GM12878 (cell line): ENCODE data around the gene MCMBP. TPM values are rescaled to one million over a fixed set of nuclear protein-coding genes. Genes with fewer than 3 reads are reported as not detected.

Experiments used
- ATAC-seq: fragments of 200-7000 bp; cut with Tn5 transposase; 3 replicates; pipeline ENCODE4 v1.9.1; 2020; ENCODE audit warnings: mild to moderate bottlenecking, moderate library complexity
- BruUV-seq: library from RNA; stranded (reverse); fragments of 400-500 nt; replicated peaks from 2 replicates; lab custom pipeline; 2021; lab: Mats Ljungman, UMichigan
- CTCF ChIA-PET: fragments of 300-600 bp; sonication (Branson Sonifier 250); formaldehyde crosslinking; extraction: SDS; loops from one replicate; lab custom pipeline; 2021; ENCODE audit warnings: inconsistent platforms; lab: Yijun Ruan, JAX
- POLR2A ChIA-PET: fragments of 350-600 bp; formaldehyde crosslinking; extraction: SDS; loops from one replicate; lab custom pipeline; 2021; ENCODE audit warnings: inconsistent platforms; lab: Charles Lee
- RAD21 ChIA-PET: fragments of 300-600 bp; sonication (Branson Sonifier 250); formaldehyde crosslinking; loops from one replicate; lab custom pipeline; 2023; ENCODE audit warnings: antibody characterized with exemption; ENCODE audit not compliant: unreplicated experiment; lab: Charles Lee
- SMC1A ChIA-PET: fragments of 300-600 bp; sonication (Branson Sonifier 250); formaldehyde crosslinking; loops from one replicate; lab custom pipeline; 2023; ENCODE audit not compliant: unreplicated experiment, uncharacterized antibody; lab: Charles Lee
- DNase-seq: peaks from one replicate; pipeline ENCODE4 v3.0.0-alpha.2; 2011; ENCODE audit warnings: low read depth, low spot score
- FAIRE-seq: peaks from 3 replicates; lab custom pipeline; 2011; peaks lifted over from hg19 to GRCh38; lab: Jason Lieb, UNC
- H2AFZ ChIP-seq: 2 replicates; pipeline ENCODE4 v1.6.0; 2011; ENCODE audit warnings: low read depth, low read length, control low read depth; ENCODE audit not compliant: control insufficient read depth
- H3K27ac ChIP-seq: 2 replicates; pipeline ENCODE4 v1.5.1; 2011; ENCODE audit warnings: control low read depth; ENCODE audit not compliant: control insufficient read depth, insufficient read depth
- H3K27me3 ChIP-seq, 2 experiments: replicated peaks in 1 of 2; 2 replicates each; pipeline versions ENCODE4 v1.6.0 to v1.6.1; 2011; ENCODE audit warnings: low read length in 1 of 2; ENCODE audit not compliant: control insufficient read depth in 2 of 2, insufficient read depth in 2 of 2
- H3K36me3 ChIP-seq, 2 experiments: 2 replicates each; pipeline ENCODE4 v1.5.1; 2011; ENCODE audit warnings: low read length in 1 of 2; ENCODE audit not compliant: control insufficient read depth in 2 of 2, insufficient read depth in 2 of 2
- H3K4me1 ChIP-seq: 2 replicates; pipeline ENCODE4 v1.6.1; 2011; ENCODE audit warnings: mild to moderate bottlenecking, low read length, moderate library complexity, mixed read lengths; ENCODE audit not compliant: control insufficient read depth, insufficient read depth
- H3K4me2 ChIP-seq: 2 replicates; pipeline ENCODE4 v1.6.0; 2011; ENCODE audit warnings: control low read depth; ENCODE audit not compliant: control insufficient read depth, insufficient read depth
- H3K4me3 ChIP-seq: fragments of 200-600 bp; sonication (generic); 2 replicates; pipeline ENCODE4 v1.5.1; 2016
- H3K79me2 ChIP-seq: 2 replicates; pipeline ENCODE4 v1.6.0; 2011; ENCODE audit warnings: low read length; ENCODE audit not compliant: control insufficient read depth, insufficient read depth
- H3K9ac ChIP-seq: 2 replicates; pipeline ENCODE4 v1.8.0; 2011; ENCODE audit warnings: low read length, control low read depth, mixed read lengths; ENCODE audit not compliant: control insufficient read depth, insufficient read depth
- H3K9me3 ChIP-seq: replicated peaks from 3 replicates; pipeline ENCODE4 v1.5.1; 2011; ENCODE audit warnings: mild to moderate bottlenecking, low read length; ENCODE audit not compliant: control insufficient read depth, insufficient read depth
- H4K20me1 ChIP-seq: 2 replicates; pipeline ENCODE4 v1.6.0; 2011; ENCODE audit not compliant: control insufficient read depth, insufficient read depth
- ATF7 ChIP-seq: fragments of 450-650 bp; IDR thresholded peaks from 2 replicates; pipeline ENCODE4 v1.6.1; 2016; ENCODE audit warnings: low read depth, mild to moderate bottlenecking
- BHLHE40 ChIP-seq, 2 experiments: fragments of 450-650 bp in 1 of 2; IDR thresholded peaks; 2 replicates each; pipeline ENCODE4 v1.6.1; 2011 to 2017; ENCODE audit warnings: low read depth in 2 of 2, borderline replicate concordance in 1 of 2, improper control_type of control experiment in 1 of 2, low read length in 1 of 2, mild to moderate bottlenecking in 1 of 2
- CEBPZ ChIP-seq: fragments of 150-350 bp; IDR thresholded peaks from 2 replicates; pipeline ENCODE4 v1.6.1; 2016; ENCODE audit warnings: low read depth, low read length
- JUNB ChIP-seq: IDR thresholded peaks from 2 replicates; pipeline ENCODE4 v1.6.1; 2016; ENCODE audit warnings: antibody characterized with exemption, mild to moderate bottlenecking
- MEF2A ChIP-seq: IDR thresholded peaks from 2 replicates; pipeline ENCODE4 v1.6.1; 2011; ENCODE audit warnings: low read depth, mild to moderate bottlenecking, low read length, moderate library complexity; ENCODE audit not compliant: insufficient read depth
- MEF2B ChIP-seq: fragments of 450-650 bp; IDR thresholded peaks from 2 replicates; pipeline ENCODE4 v1.6.1; 2018; ENCODE audit warnings: mild to moderate bottlenecking, moderate library complexity; ENCODE audit not compliant: partially characterized antibody, poor library complexity, severe bottlenecking
- MTA3 ChIP-seq: IDR thresholded peaks from 2 replicates; pipeline ENCODE4 v1.6.1; 2012; ENCODE audit warnings: low read length, inconsistent platforms, borderline replicate concordance
- RUNX3 ChIP-seq: IDR thresholded peaks from 2 replicates; pipeline ENCODE4 v1.6.1; 2012; ENCODE audit warnings: low read length, inconsistent platforms
- SPI1 ChIP-seq: IDR thresholded peaks from 2 replicates; pipeline ENCODE4 v1.6.1; 2011; ENCODE audit warnings: low read depth, mild to moderate bottlenecking, low read length, moderate library complexity, borderline replicate concordance; ENCODE audit not compliant: insufficient read depth
- ZBTB33 ChIP-seq: fragments of 450-650 bp; IDR thresholded peaks from 2 replicates; pipeline ENCODE4 v1.6.1; 2017; ENCODE audit warnings: mild to moderate bottlenecking
- ZNF687 ChIP-seq: fragments of 450-650 bp; IDR thresholded peaks from 2 replicates; pipeline ENCODE4 v1.6.1; 2017; ENCODE audit warnings: mild to moderate bottlenecking, moderate library complexity
- WGBS: methylation state at CpG from one replicate; pipeline ENCODE4 v1.1.6; 2016; ENCODE audit warnings: low lambda C conversion rate; ENCODE audit not compliant: insufficient replicate concordance, insufficient coverage; ENCODE audit errors: missing lambda C conversion rate; 5-methylcytosine and 5-hydroxymethylcytosine counted together
- in situ Hi-C: fragments of 300-500 bp; cut with MboI; formaldehyde crosslinking; loops from 9 replicates; pipeline ENCODE4 v1.14.3; 2018; ENCODE audit warnings: mixed read lengths
- intact Hi-C: fragments of 100-400 bp; cut with micrococcal nuclease; formaldehyde crosslinking; loops from one replicate; pipeline ENCODE4 v1.14.2; 2022; ENCODE audit not compliant: unreplicated experiment
- polyA plus RNA-seq, 11 experiments: library from polyadenylated mRNA; depleted of rRNA in 4 of 11; unstranded in 6 of 11; stranded (reverse) in 5 of 11; fragments of >200 nt; fragmentation: Nextera tagmentation in 4 of 11; fragmentation: Illumina TruSeq in 1 of 11; extraction: Ambion mirVana in 4 of 11; extraction: Trizol in 1 of 11; gene quantifications; 1 replicate in 1 of 11; 2 replicates in 10 of 11; pipeline versions ENCODE4 v1.2.1 to v1.2.3, GENCODE V29; 2011 to 2016; ENCODE audit warnings: inconsistent platforms in 2 of 11, missing spikeins in 2 of 11, low read depth in 1 of 11
- total RNA-seq, 4 experiments: library from RNA; depleted of rRNA in 3 of 4; stranded (reverse); fragments of >200 nt in 3 of 4; fragmentation: Illumina TruSeq in 1 of 4; extraction: Trizol in 1 of 4; gene quantifications; 2 replicates each; pipeline versions ENCODE4 v1.2.1 to v1.2.3, GENCODE V29; 2013 to 2021

The MCMBP gene
- total and polyA plus RNA-seq, 10 of the 15 experiments (the other 5 are each of a cell fraction or from before 2014, with no cell fraction given): 7.6 to 93.1 (median 75.7) TPM

- H3K4me2 ChIP-seq: no peak overlapping the region
- no peak overlapping the region for H3K9ac ChIP-seq
- intact Hi-C loops (loop anchor here (2.0 kb wide), 1 partner anchor 79 kb away; no protein-coding TSS in a partner anchor), in situ Hi-C loops (no loop called here)
- FAIRE-seq (no peak), ATAC-seq (peak; percentile 75), DNase-seq (no peak)
- H3K27me3 ChIP-seq: no peaks in the 10 kb centered on the region
- H3K79me2 ChIP-seq: no peaks in the 10 kb centered on the region
- no peaks in the 10 kb centered on the region for H3K9me3 ChIP-seq
- H2AFZ ChIP-seq: peak overlapping the region; percentile 24; the same call in 1 of the 2 replicates
- POLR2A ChIA-PET: interaction anchor here (0.6 to 2.2 kb wide), 4 partner anchors 45 to 246 kb away, joined by 3 to 16 read pairs (median 3); no protein-coding TSS in a partner anchor
- H3K27ac ChIP-seq: peak overlapping the region; percentile 7; the same call in 1 of the 2 replicates
- H3K4me3 ChIP-seq: no peak overlapping the region
- H3K4me1 ChIP-seq: peaks cover 14% of the 10 kb centered on the region
- no TSS peak for BruUV-seq
- no peaks in the 10 kb centered on the region; a peak in 2 of 4 replicates for H3K36me3 ChIP-seq
- CTCF ChIA-PET: interaction anchor here (0.7 to 3.5 kb wide), 6 partner anchors 13 to 97 kb away, joined by 3 to 20 read pairs (median 8); no protein-coding TSS in a partner anchor
- no peaks in the 10 kb centered on the region for H4K20me1 ChIP-seq
- 68% methylated on average over 7 of the region's 7 CpGs for WGBS
- RAD21 ChIA-PET: interaction anchor here (1.1 to 2.1 kb wide), 4 partner anchors 19 to 96 kb away, joined by 3 to 6 read pairs (median 5); no protein-coding TSS in a partner anchor
- SMC1A ChIA-PET: interaction anchor here (0.7 to 3.4 kb wide), 9 partner anchors 12 to 96 kb away, joined by 3 to 25 read pairs (median 3); no protein-coding TSS in a partner anchor
- TF ChIP-seq CEBPZ (no peak), BHLHE40 (IDR thresholded peaks at IDR 0.05; ENCODE audit: borderline replicate concordance in 1 of 2, low read depth in 2 of 2, low read length in 1 of 2) (0 out of 4 replicates have a peak, but pooled peaks of 1 of the 2 experiments have one; percentile 19), MTA3 (no peak), JUNB (0 out of 2 replicates have a peak, but pooled peaks have one; percentile 9), ZBTB33 (no peak), MEF2A (no peak), ATF7 (peak; percentile 52; the same call in 1 of the 2 replicates), ZNF687 (peak; percentile 60), RUNX3 (peak; percentile 25; the same call in 1 of the 2 replicates), MEF2B (peak; percentile 12), SPI1 (peak; percentile 84)
These were observed 89.0 kb downstream of the MCMBP start for GRCh38 chr10:119783665-119784027.
